SU-DHL-6 (cell line): ENCODE data around the gene KLK10.
"Not testable (repeated sequence)": the region's sequence is repeated elsewhere in the genome, so short reads cannot be mapped to it uniquely, and the experiment has no call there.

Experiments used
- H2AFZ ChIP-seq: fragments of 200-600 bp; sonication (generic); 2 replicates; pipeline ENCODE4 v1.6.1; 2014; ENCODE audit warnings: low read depth, mild to moderate bottlenecking, moderate library complexity, mixed read lengths, antibody characterized with exemption, low read length; ENCODE audit not compliant: severe bottlenecking
- H3F3A ChIP-seq: fragments of 200-600 bp; shearing (Covaris generic); 2 replicates; pipeline ENCODE4 v1.6.0; 2016; ENCODE audit warnings: antibody characterized with exemption, mild to moderate bottlenecking; ENCODE audit not compliant: insufficient read depth
- H3K27ac ChIP-seq: fragments of 200-600 bp; sonication (generic); 2 replicates; pipeline ENCODE4 v1.5.1; 2016; ENCODE audit warnings: low read depth, mild to moderate bottlenecking, low read length, moderate library complexity, mixed read lengths
- H3K27me3 ChIP-seq: fragments of 200-600 bp; sonication (generic), shearing (Covaris generic); 2 replicates; pipeline ENCODE4 v1.6.0; 2014; ENCODE audit warnings: mild to moderate bottlenecking, low read length
- H3K36me3 ChIP-seq: fragments of 200-600 bp; sonication (generic); 2 replicates; pipeline ENCODE4 v1.6.1; 2014; ENCODE audit warnings: mild to moderate bottlenecking, low read length, mixed read lengths
- H3K4me2 ChIP-seq: fragments of 300-600, 200-600 bp; shearing (Covaris generic), sonication (generic); 2 replicates; pipeline ENCODE4 v1.6.0; 2014; ENCODE audit warnings: low read length, low read depth, mild to moderate bottlenecking; ENCODE audit not compliant: poor library complexity, severe bottlenecking
- H3K4me3 ChIP-seq: fragments of 200-600 bp; sonication (generic); 2 replicates; pipeline ENCODE4 v1.5.1; 2014; ENCODE audit warnings: antibody characterized with exemption, low read length, mild to moderate bottlenecking, mixed read lengths; ENCODE audit not compliant: insufficient read depth, poor library complexity, severe bottlenecking
- H3K79me2 ChIP-seq: fragments of 200-600 bp; sonication (generic); 2 replicates; pipeline ENCODE4 v1.6.1; 2014; ENCODE audit warnings: mild to moderate bottlenecking, low read length, moderate library complexity; ENCODE audit not compliant: insufficient read depth
- H3K9ac ChIP-seq: fragments of 200-600 bp; sonication (generic); 2 replicates; pipeline ENCODE4 v1.7.0; 2014; ENCODE audit warnings: mild to moderate bottlenecking, low read length
- H3K9me2 ChIP-seq: fragments of 200-600 bp; sonication (generic); replicated peaks from 2 replicates; pipeline ENCODE4 v1.6.1; 2014; ENCODE audit warnings: low read length; ENCODE audit not compliant: insufficient read depth
- H3K9me3 ChIP-seq: fragments of 200-600 bp; sonication (generic); 2 replicates; pipeline ENCODE4 v1.6.1; 2014; ENCODE audit warnings: low read length, mixed read lengths; ENCODE audit not compliant: insufficient read depth
- H4K20me1 ChIP-seq: fragments of 200-600 bp; sonication (generic); 2 replicates; pipeline ENCODE4 v1.6.1; 2014; ENCODE audit warnings: low read depth, mild to moderate bottlenecking, antibody characterized with exemption, low read length, moderate library complexity, mixed read lengths
- EZH2phosphoT487 ChIP-seq: fragments of 200-600 bp; sonication (generic), shearing (Covaris generic); conservative IDR thresholded peaks from 2 replicates; pipeline ENCODE4 v1.6.1; 2018; ENCODE audit warnings: mild to moderate bottlenecking, antibody characterized with exemption, low read length, moderate library complexity, mixed read lengths
- TF ChIP-seq, protein P1 (sequence below): fragments of 200-600 bp; sonication (generic); IDR thresholded peaks from one replicate; pipeline ENCODE4 v1.5.1; 2017; ENCODE audit warnings: antibody characterized with exemption, mild to moderate bottlenecking, low read length, moderate library complexity; ENCODE audit not compliant: insufficient read depth, poor library complexity, severe bottlenecking

KLK10 gene

GRCh38 chr19:50998061-50998460 is 21.4 kb downstream of the KLK10 start:
- no peaks in the 10 kb centered on the region for H3K79me2 ChIP-seq
- H3K9me2 ChIP-seq, result no peaks in the 10 kb centered on the region
- no peak overlapping the region for H3K4me3 ChIP-seq
- 0 out of 2 replicates have a peak, but pooled peaks cover 5% of the 10 kb centered on the region for H3K9me3 ChIP-seq
- H3K36me3 ChIP-seq, result no peaks in the 10 kb centered on the region
- TF ChIP-seq, protein P1, sequence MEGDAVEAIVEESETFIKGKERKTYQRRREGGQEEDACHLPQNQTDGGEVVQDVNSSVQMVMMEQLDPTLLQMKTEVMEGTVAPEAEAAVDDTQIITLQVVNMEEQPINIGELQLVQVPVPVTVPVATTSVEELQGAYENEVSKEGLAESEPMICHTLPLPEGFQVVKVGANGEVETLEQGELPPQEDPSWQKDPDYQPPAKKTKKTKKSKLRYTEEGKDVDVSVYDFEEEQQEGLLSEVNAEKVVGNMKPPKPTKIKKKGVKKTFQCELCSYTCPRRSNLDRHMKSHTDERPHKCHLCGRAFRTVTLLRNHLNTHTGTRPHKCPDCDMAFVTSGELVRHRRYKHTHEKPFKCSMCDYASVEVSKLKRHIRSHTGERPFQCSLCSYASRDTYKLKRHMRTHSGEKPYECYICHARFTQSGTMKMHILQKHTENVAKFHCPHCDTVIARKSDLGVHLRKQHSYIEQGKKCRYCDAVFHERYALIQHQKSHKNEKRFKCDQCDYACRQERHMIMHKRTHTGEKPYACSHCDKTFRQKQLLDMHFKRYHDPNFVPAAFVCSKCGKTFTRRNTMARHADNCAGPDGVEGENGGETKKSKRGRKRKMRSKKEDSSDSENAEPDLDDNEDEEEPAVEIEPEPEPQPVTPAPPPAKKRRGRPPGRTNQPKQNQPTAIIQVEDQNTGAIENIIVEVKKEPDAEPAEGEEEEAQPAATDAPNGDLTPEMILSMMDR, result no peak
- no peak for TF ChIP-seq EZH2phosphoT487
- no peak overlapping the region for H2AFZ ChIP-seq
- H4K20me1 ChIP-seq, result no peaks in the 10 kb centered on the region
- H3F3A ChIP-seq, result no peaks in the 10 kb centered on the region
- H3K27me3 ChIP-seq, result no peaks in the 10 kb centered on the region; the same call in 1 of the 2 replicates
- no peak overlapping the region for H3K9ac ChIP-seq
- H3K27ac ChIP-seq, result no peak overlapping the region
- H3K4me2 ChIP-seq, result no peak overlapping the region

DNA sequence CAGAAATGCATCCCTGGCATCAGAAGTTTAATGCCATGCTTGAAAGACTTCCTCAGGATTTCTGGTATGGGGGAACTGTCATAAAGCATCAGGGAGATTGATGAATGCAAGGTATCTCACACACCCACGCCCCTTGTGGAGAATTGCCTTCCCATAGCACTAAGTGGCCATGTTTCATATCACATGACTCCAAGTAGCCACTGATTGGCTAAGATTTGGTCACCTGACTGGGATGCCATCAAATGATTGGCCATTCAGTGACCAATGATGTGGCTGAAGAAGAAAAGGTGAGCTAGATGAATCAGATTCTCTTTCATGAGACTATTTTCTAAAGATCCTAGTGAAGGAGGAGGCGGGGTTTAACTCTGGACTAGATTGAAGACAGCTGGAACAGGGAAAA is 25.4 kb downstream of the KLK10 start:
- Histone ChIP-seq H3K27ac (no peak overlapping the region), H3K9me3 (0 out of 2 replicates have a peak, but pooled peaks cover 5% of the 10 kb centered on the region), H3K9ac (no peak overlapping the region), H3K4me3 (no peak overlapping the region), H2AFZ (no peak overlapping the region), H3K27me3 (no peaks in the 10 kb centered on the region; the same call in 1 of the 2 replicates), H3K79me2 (no peaks in the 10 kb centered on the region), H4K20me1 (no peaks in the 10 kb centered on the region), H3K9me2 (no peaks in the 10 kb centered on the region), H3K4me2 (no peak overlapping the region), H3F3A (no peaks in the 10 kb centered on the region), H3K36me3 (no peaks in the 10 kb centered on the region)
- no peak for TF ChIP-seq EZH2phosphoT487
- TF ChIP-seq, protein P1, result no peak

GRCh38 chr19:50992666-50993035 is 26.9 kb downstream of the KLK10 start:
- TF ChIP-seq EZH2phosphoT487, result no peak
- TF ChIP-seq, protein P1, result no peak

DNA sequence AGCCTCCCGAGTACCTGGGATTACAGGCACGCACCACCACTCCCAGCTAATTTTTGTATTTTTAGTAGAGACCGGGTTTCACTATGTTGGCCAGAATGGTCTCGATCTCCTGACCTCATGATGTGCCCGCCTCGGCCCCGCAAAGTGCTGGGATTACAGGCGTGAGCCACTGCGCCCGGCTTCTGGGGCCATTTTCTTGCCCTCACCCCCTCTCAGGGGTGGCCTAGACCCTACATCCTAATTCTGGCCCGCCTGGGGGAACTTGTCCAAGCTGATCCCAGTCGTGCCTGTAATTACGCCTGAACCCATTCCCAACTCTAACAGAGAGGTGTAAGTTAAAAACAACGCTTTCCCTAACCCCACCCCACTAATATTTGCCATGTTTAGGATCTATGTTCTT is 35.1 kb downstream of the KLK10 start:
- H3K4me2 ChIP-seq, H3K27ac ChIP-seq, H3K9me2 ChIP-seq, H3K9me3 ChIP-seq, H2AFZ ChIP-seq, H3K4me3 ChIP-seq, H3K79me2 ChIP-seq, H3K27me3 ChIP-seq, H3F3A ChIP-seq, H3K36me3 ChIP-seq, H3K9ac ChIP-seq, H4K20me1 ChIP-seq: not testable (repeated sequence)

More at GRCh38 chr19:50992666-50993035, 26.9 kb downstream of the KLK10 start:
- Histone ChIP-seq H3F3A (no peaks in the 10 kb centered on the region), H3K4me2 (no peak overlapping the region), H3K27ac (no peak overlapping the region), H3K27me3 (no peaks in the 10 kb centered on the region; the same call in 1 of the 2 replicates), H3K9me3 (0 out of 2 replicates have a peak, but pooled peaks cover 5% of the 10 kb centered on the region), H3K4me3 (no peak overlapping the region), H3K9me2 (no peaks in the 10 kb centered on the region), H3K79me2 (no peaks in the 10 kb centered on the region), H4K20me1 (no peaks in the 10 kb centered on the region), H3K36me3 (no peaks in the 10 kb centered on the region), H3K9ac (no peak overlapping the region), H2AFZ (no peak overlapping the region)
